HCT116 (cell line): ENCODE data around the gene EFCAB7.

Source experiments
- ATF3 ChIP-seq: IDR thresholded peaks from 2 replicates; pipeline ENCODE4 v1.6.1; 2012
- EGR1 ChIP-seq: IDR thresholded peaks from 2 replicates; pipeline ENCODE4 v1.6.1; 2012; ENCODE audit warnings: low read depth
- EZH2phosphoT487 ChIP-seq: fragments of 200-600 bp; IDR thresholded peaks from 2 replicates; pipeline ENCODE4 v1.6.1; 2018; ENCODE audit warnings: antibody characterized with exemption, borderline replicate concordance
- POLR2A ChIP-seq: IDR thresholded peaks from 2 replicates; pipeline ENCODE4 v1.7.0; 2011; ENCODE audit warnings: borderline replicate concordance; ENCODE audit not compliant: insufficient read depth, insufficient read length; ENCODE audit errors: extremely low read depth
- POLR2AphosphoS5 ChIP-seq: IDR thresholded peaks from 2 replicates; pipeline ENCODE4 v1.6.1; 2011; ENCODE audit warnings: mild to moderate bottlenecking, low read depth, low read length, moderate library complexity
- REST ChIP-seq: IDR thresholded peaks from 2 replicates; pipeline ENCODE4 v1.6.1; 2012; ENCODE audit warnings: low read depth
- SRF ChIP-seq: IDR thresholded peaks from 2 replicates; pipeline ENCODE4 v1.6.1; 2012; ENCODE audit warnings: low read depth
- TCF7L2 ChIP-seq: IDR thresholded peaks from 2 replicates; pipeline ENCODE4 v1.7.0; 2011; ENCODE audit warnings: borderline replicate concordance, inconsistent platforms; ENCODE audit not compliant: insufficient read depth, insufficient read length; ENCODE audit errors: extremely low read depth
- YY1 ChIP-seq: IDR thresholded peaks from 2 replicates; pipeline ENCODE4 v1.6.1; 2011; ENCODE audit warnings: low read length, low read depth, moderate library complexity, mild to moderate bottlenecking; ENCODE audit not compliant: insufficient replicate concordance; ENCODE audit errors: extremely low read depth
- ZNF274 ChIP-seq: fragments of 200-500 bp; sonication (Bioruptor generic); IDR thresholded peaks from 2 replicates; pipeline ENCODE4 v1.6.1; 2014; ENCODE audit warnings: mild to moderate bottlenecking, low read depth, low read length, inconsistent platforms
- TF ChIP-seq, protein P1 (sequence below), 3 experiments: fragments of 200-600 bp in 1 of 3; sonication (generic) in 1 of 3; IDR thresholded peaks in 2 of 3; conservative IDR thresholded peaks in 1 of 3; 2 replicates each; pipeline ENCODE4 v1.5.1; 2012 to 2017; ENCODE audit warnings: low read depth in 2 of 3, low read length in 2 of 3, antibody characterized with exemption in 1 of 3, borderline replicate concordance in 1 of 3, control low read depth in 1 of 3, mild to moderate bottlenecking in 1 of 3, mixed read lengths in 1 of 3, mixed run types in 1 of 3, moderate library complexity in 1 of 3; ENCODE audit not compliant: insufficient read depth in 1 of 3

- TF ChIP-seq POLR2A = no peak
- TF ChIP-seq SRF = no peak
- no peak for TF ChIP-seq ZNF274
- TF ChIP-seq YY1 = no peak
- TF ChIP-seq REST = no peak
- no peak for TF ChIP-seq POLR2AphosphoS5
- no peak for TF ChIP-seq EZH2phosphoT487
- no peak for TF ChIP-seq EGR1
- TF ChIP-seq, protein P1, sequence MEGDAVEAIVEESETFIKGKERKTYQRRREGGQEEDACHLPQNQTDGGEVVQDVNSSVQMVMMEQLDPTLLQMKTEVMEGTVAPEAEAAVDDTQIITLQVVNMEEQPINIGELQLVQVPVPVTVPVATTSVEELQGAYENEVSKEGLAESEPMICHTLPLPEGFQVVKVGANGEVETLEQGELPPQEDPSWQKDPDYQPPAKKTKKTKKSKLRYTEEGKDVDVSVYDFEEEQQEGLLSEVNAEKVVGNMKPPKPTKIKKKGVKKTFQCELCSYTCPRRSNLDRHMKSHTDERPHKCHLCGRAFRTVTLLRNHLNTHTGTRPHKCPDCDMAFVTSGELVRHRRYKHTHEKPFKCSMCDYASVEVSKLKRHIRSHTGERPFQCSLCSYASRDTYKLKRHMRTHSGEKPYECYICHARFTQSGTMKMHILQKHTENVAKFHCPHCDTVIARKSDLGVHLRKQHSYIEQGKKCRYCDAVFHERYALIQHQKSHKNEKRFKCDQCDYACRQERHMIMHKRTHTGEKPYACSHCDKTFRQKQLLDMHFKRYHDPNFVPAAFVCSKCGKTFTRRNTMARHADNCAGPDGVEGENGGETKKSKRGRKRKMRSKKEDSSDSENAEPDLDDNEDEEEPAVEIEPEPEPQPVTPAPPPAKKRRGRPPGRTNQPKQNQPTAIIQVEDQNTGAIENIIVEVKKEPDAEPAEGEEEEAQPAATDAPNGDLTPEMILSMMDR (IDR thresholded peaks at IDR 0.05 in 2 of 3, conservative IDR thresholded peaks at IDR 0.05 in 1 of 3; ENCODE audit: borderline replicate concordance in 1 of 3, insufficient read depth in 1 of 3, low read depth in 2 of 3, low read length in 2 of 3) = peak; percentile 58 to 83 (median 73); a peak in 5 of 6 replicates
- TF ChIP-seq ATF3 = no peak
- TF ChIP-seq TCF7L2 = no peak
Measured at GRCh38 chr1:63615768-63616420, 92.6 kb downstream of the EFCAB7 start.
